ENCODE measurements around the gene KMT2D. TPM values are rescaled to one million over a fixed set of nuclear protein-coding genes. Genes with fewer than 3 reads are reported as not detected.

KMT2D gene
- total RNA-seq, 1 donor from 2014 or later = 24.0 TPM

DNA sequence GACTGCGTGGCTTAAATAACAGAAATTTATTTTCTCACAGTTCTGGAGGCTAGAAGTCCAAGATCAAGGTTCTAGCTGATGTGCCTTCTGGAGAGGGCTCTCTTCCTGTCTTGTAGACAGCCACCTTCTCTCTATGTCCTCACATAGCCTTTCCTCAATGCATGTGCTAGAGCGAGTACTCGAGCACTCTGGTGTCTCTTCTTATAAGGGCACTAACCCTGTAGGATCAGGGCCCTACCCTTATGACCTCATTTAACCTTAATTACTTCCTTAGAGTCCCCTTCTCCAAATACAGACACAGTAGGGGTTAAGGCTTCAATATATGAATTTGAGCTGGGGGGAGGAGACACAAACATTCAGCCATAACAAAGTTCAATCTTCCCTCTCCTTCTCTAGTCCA, 23.8 kb upstream of the KMT2D start:
- TF ChIP-seq, protein P1, sequence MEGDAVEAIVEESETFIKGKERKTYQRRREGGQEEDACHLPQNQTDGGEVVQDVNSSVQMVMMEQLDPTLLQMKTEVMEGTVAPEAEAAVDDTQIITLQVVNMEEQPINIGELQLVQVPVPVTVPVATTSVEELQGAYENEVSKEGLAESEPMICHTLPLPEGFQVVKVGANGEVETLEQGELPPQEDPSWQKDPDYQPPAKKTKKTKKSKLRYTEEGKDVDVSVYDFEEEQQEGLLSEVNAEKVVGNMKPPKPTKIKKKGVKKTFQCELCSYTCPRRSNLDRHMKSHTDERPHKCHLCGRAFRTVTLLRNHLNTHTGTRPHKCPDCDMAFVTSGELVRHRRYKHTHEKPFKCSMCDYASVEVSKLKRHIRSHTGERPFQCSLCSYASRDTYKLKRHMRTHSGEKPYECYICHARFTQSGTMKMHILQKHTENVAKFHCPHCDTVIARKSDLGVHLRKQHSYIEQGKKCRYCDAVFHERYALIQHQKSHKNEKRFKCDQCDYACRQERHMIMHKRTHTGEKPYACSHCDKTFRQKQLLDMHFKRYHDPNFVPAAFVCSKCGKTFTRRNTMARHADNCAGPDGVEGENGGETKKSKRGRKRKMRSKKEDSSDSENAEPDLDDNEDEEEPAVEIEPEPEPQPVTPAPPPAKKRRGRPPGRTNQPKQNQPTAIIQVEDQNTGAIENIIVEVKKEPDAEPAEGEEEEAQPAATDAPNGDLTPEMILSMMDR (IDR thresholded peaks at IDR 0.05; ENCODE audit: insufficient read depth, low read length, severe bottlenecking) = no peak
- DNase-seq (ENCODE audit: low read depth) (no peak), FAIRE-seq (no peak)
- Histone ChIP-seq H3K36me3 (ENCODE audit: control insufficient read depth, insufficient read depth, low read length) (no peaks in the 10 kb centered on the region), H3K4me3 (ENCODE audit: low read depth, low read length) (no peak overlapping the region), H3K27me3 (ENCODE audit: control insufficient read depth, insufficient read depth, low read length) (peaks cover 4% of the 10 kb centered on the region)

DNA sequence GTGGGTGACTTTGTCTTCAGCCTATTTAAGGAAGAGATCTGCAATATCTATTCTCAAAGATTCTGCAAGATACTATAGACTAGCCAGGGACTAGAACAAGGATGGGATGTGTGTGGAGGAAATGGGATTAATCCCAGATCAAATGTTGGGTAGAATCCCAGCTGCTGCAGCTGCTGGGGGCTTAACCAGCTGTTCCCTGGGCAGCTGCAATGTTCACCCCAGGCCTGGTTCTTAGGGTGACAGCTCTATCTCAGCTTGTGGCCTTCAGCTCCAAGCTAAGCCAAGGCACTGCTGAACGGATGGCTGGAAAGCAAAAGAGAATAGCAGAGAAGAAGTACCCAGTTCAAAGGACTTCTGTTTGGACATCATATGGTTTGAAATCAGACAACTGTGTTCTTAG, 19.2 kb upstream of the KMT2D start:
- no peak for FAIRE-seq
- H3K4me3 ChIP-seq (ENCODE audit: low read depth, low read length) = no peak overlapping the region
- H3K36me3 ChIP-seq (ENCODE audit: control insufficient read depth, insufficient read depth, low read length) = no peaks in the 10 kb centered on the region
- TF ChIP-seq, protein P1 (IDR thresholded peaks at IDR 0.05; ENCODE audit: insufficient read depth, low read length, severe bottlenecking) = no peak
- DNase-seq (ENCODE audit: low read depth) = no peak
- H3K27me3 ChIP-seq (ENCODE audit: control insufficient read depth, insufficient read depth, low read length) = no peaks in the 10 kb centered on the region

DNA sequence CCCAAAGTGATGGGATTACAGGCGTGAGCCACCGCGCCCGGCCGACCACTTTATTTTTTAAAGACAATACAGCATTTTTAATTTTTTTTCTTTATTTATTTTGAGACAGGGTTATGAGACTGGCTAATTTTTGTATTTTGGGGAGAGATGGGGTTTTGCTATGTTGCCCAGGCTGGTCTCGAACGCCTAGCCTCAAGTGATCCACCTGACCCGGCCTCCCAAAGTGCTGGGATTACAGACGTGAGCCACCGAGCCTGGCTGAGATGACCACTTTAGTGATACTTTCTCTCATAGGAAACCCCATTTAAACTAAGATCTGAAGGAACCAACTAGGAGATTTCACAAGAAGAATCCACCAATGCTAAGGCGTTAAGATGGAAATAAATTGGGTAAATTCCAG, 10.4 kb upstream of the KMT2D start:
- TF ChIP-seq, protein P1 (IDR thresholded peaks at IDR 0.05; ENCODE audit: insufficient read depth, low read length, severe bottlenecking) = no peak
- H3K27me3 ChIP-seq (ENCODE audit: control insufficient read depth, insufficient read depth, low read length) = no peaks in the 10 kb centered on the region
- H3K36me3 ChIP-seq (ENCODE audit: control insufficient read depth, insufficient read depth, low read length) = no peaks in the 10 kb centered on the region
- no peak overlapping the region for H3K4me3 ChIP-seq (ENCODE audit: low read depth, low read length)
- no peak for FAIRE-seq
- no peak for DNase-seq (ENCODE audit: low read depth)

DNA sequence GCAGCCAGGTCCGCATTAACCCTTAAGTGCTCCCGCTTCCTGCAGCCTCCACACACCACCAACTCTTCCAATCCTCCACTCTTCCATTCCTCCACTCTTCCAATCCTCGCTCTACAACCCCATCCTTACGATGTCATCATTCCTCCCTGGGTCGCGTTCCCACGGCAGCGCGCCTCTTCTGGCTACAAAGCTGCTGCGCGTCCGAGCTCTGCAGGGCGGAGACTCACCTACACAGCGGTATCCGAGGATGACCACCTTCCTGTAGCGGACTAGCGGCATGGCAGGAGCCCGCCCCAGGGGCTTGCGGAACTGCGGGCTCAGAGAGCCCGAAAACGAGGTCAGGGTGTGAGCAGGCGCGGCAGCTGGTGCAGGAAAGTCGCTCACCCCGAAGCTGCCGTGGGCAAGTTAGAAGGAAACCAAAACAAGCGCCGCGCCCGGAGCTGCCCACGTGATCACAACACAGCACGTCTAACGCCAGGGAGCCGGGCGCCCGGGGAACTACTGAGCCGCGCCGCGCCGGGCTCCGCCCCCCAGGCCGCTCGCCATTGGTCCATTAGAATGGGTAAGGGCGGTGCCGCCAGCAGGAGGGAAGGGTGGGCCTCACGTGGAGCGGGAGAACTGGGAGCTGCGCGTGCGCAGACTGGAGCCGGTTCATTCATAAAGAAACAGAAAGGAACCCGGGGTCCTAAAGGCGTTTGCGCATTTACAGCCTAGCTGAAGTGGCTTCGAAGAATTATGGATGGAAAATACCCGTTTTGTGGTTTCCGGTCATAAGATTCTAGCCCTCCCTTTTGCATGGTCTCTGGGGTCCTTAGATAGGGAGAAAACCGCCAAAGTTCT, 9.1 kb upstream of the KMT2D start, which contains the start of gene RHEBL1:
RHEBL1 (minus strand) TSS at position 473 of the 840 bp plus-strand sequence; CDS start at position 279, 194 bp downstream.
- TF ChIP-seq, protein P1 (IDR thresholded peaks at IDR 0.05; ENCODE audit: insufficient read depth, low read length, severe bottlenecking) = peak; percentile 21
- no peak for FAIRE-seq
- H3K27me3 ChIP-seq (ENCODE audit: control insufficient read depth, insufficient read depth, low read length) = no peaks in the 10 kb centered on the region

DNA sequence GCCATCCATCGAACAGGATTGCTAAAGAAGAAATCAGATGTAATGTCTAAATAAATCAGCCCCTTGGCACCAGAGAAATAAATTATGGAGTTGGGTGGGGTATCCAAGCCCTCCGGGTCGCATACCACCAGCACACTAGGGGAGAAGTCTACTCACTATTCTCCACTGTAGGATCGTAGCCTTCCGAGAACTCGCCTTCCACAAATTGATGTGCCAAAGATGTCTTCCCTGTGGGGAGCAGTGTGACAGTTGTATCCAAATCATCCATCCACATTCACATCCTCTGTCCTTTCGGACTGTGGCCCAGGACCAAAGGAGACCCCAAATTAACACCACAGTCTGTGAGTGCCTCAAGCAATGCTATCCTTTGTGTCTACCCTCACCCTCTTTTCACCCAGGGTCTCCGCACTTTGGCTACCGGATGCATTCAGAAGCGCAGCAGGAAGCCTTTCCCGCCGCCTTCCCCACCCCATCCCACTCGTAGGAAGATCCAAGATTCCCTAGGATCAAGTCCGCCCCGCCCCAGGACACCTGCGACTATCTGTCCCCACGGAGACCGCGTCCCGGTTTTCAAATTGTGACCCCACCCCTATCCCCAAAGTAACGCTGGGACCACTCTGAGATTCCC, 8.4 kb upstream of the KMT2D start:
- H3K27me3 ChIP-seq (ENCODE audit: control insufficient read depth, insufficient read depth, low read length) = no peaks in the 10 kb centered on the region
- TF ChIP-seq, protein P1 (IDR thresholded peaks at IDR 0.05; ENCODE audit: insufficient read depth, low read length, severe bottlenecking) = no peak
- FAIRE-seq = no peak
- no peak for DNase-seq (ENCODE audit: low read depth)
- no peaks in the 10 kb centered on the region for H3K36me3 ChIP-seq (ENCODE audit: control insufficient read depth, insufficient read depth, low read length)
- H3K4me3 ChIP-seq (ENCODE audit: low read depth, low read length) = peak overlapping the region; percentile 49

More for the DNA sequence above, 9.1 kb upstream of the KMT2D start, which contains the start of gene RHEBL1:
- Histone ChIP-seq H3K36me3 (ENCODE audit: control insufficient read depth, insufficient read depth, low read length) (no peaks in the 10 kb centered on the region), H3K4me3 (ENCODE audit: low read depth, low read length) (peak within 1 kb of the TSS; percentile 49)
- peak; percentile 87 for DNase-seq (ENCODE audit: low read depth)

Measured in bronchial epithelial cell (primary cell).